GM12892 (cell line): ENCODE measurements around the gene COL15A1.

Experiments used
- POLR2A ChIP-seq: IDR thresholded peaks from 2 replicates; pipeline ENCODE4 v1.6.1; 2011; ENCODE audit warnings: low read depth, low read length, control low read depth
- POLR2AphosphoS5 ChIP-seq: IDR thresholded peaks from 2 replicates; pipeline ENCODE4 v1.6.1; 2011; ENCODE audit warnings: low read depth, low read length, control low read depth
- TAF1 ChIP-seq: IDR thresholded peaks from 2 replicates; pipeline ENCODE4 v1.6.1; 2011; ENCODE audit warnings: low read depth, mild to moderate bottlenecking, control low read depth, low read length, borderline replicate concordance

- TF ChIP-seq POLR2A (no peak), TAF1 (no peak), POLR2AphosphoS5 (no peak)
Observed at GRCh38 chr9:98913044-98913443, 30.7 kb upstream of the COL15A1 start.
